Naive thymus-derived CD8-positive, alpha-beta T cell (primary cell): ENCODE data around the gene POU3F1. TPM values are rescaled to one million over a fixed set of nuclear protein-coding genes. Genes with fewer than 3 reads are reported as not detected.

Experiments
- ATAC-seq, 2 donors: fragments of 150-1000 bp; cut with Tn5 transposase in 1 of 2; sonication (Bioruptor Pico), chemical (Tn5 transposase) in 1 of 2; 1 replicate in 1 of 2; 2 replicates in 1 of 2; pipeline ENCODE4 v1.10.0; 2021; ENCODE audit warnings: mild to moderate bottlenecking in 2 of 2, moderate library complexity in 2 of 2
- POLR2A ChIA-PET: fragments of 350-600 bp; sonication (Branson Sonifier 250); formaldehyde crosslinking; loops from one replicate; lab custom pipeline; 2021; ENCODE audit warnings: antibody characterized with exemption; lab: Charles Lee
- DNase-seq, 10 donors: peaks; one replicate each; pipeline versions ENCODE4 v3.0.0 to v3.0.0-alpha.2; 2020 to 2022
- H3K27ac Mint-ChIP-seq, 10 donors: one replicate each; pipeline ENCODE4 v1.8.0; 2020 to 2022; ENCODE audit warnings: mild to moderate bottlenecking in 10 of 10, mixed read lengths in 10 of 10, moderate library complexity in 4 of 10, inconsistent platforms in 1 of 10
- H3K27me3 Mint-ChIP-seq, 5 donors: one replicate each; pipeline ENCODE4 v1.8.0; 2021 to 2022; ENCODE audit warnings: mixed read lengths in 5 of 5
- H3K36me3 Mint-ChIP-seq, 3 donors: one replicate each; pipeline ENCODE4 v1.8.0; 2020 to 2022; ENCODE audit warnings: mixed read lengths in 3 of 3, mild to moderate bottlenecking in 2 of 3, inconsistent platforms in 1 of 3
- H3K4me1 Mint-ChIP-seq, 4 donors: one replicate each; pipeline ENCODE4 v1.8.0; 2021 to 2022; ENCODE audit warnings: mixed read lengths in 4 of 4
- H3K4me3 Mint-ChIP-seq, 10 donors: one replicate each; pipeline ENCODE4 v1.8.0; 2020 to 2022; ENCODE audit warnings: mild to moderate bottlenecking in 10 of 10, mixed read lengths in 10 of 10, moderate library complexity in 6 of 10, inconsistent platforms in 1 of 10
- H3K9me3 Mint-ChIP-seq, 9 donors: one replicate each; pipeline ENCODE4 v1.8.0; 2020 to 2022; ENCODE audit warnings: mixed read lengths in 9 of 9, mild to moderate bottlenecking in 3 of 9, inconsistent platforms in 1 of 9, moderate library complexity in 1 of 9
- polyA plus RNA-seq, 3 donors: library from polyadenylated mRNA; unstranded; fragments of 300-500 nt; fragmentation: Illumina TruSeq; gene quantifications; one replicate each; pipeline ENCODE4 v1.2.3, GENCODE V29; 2021
- total RNA-seq, 8 experiments: library from RNA in 2 of 8; stranded (reverse) in 2 of 8; gene quantifications; one replicate each; pipeline ENCODE4 v1.2.3 and lab custom pipeline; 2021 to 2026

Gene POU3F1
- total and polyA plus RNA-seq, 5 experiments from 2014 or later: 0.08 to 0.38 (median 0.31) TPM; not detected in 2

DNA sequence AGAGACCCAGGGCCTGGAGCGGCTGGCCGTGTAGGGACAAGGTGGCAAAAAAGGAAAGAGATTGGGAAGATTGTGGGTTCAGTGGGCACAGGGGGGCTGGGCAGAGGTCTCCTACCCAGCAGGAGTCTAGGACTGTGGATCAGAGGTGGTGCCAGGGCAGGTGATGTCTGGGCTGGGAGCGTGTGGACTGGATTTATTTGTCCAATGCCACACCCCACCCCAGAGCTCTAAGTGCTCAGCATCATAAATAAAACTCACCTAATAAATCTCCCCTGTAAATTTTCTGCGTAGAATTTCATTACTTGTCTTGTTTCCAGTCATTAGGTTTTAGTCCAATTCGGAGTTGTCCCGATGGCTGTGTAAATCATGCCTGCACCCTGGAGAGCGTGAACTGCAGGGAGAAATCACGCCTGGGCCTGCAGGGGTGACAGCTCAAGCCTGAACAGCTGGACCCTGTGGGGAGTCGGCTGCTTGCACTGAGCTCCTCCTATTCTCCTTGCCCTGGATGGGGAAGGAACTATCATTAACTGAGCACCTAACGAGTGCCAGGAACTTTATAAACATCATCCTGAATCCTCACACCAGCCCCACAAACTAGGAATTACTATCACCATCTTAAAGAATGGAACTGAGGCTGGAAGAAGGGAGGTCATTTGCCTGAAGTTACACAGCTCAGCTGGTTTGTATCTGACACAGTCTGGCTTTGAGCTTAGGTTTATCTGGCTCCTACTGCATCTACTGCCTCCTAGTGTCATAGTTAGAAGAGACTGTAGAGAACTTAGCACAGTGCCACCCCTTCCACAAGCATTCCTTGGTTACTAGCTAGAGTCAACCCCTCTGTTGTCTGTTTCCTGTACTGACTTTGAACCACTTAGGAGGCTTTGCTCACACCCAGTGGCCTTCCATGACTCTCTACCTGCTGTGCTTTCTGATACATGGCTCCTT, 25.0 kb upstream of the POU3F1 start:
- H3K36me3 Mint-ChIP-seq: no peaks in the 10 kb centered on the region
- H3K4me3 Mint-ChIP-seq: no peak overlapping the region
- peak in 1 of 10 donors; percentile 8 for DNase-seq
- H3K27me3 Mint-ChIP-seq: peaks cover 18 to 79% (median 47%) of the 10 kb centered on the region in 5 donors
- peak in 1 of 2 donors; percentile 46 for ATAC-seq
- POLR2A ChIA-PET: no interaction called here
- H3K27ac Mint-ChIP-seq: no peak overlapping the region
- no peaks in the 10 kb centered on the region for H3K9me3 Mint-ChIP-seq
- peaks cover 0 to 3% (median 0%) of the 10 kb centered on the region in 4 donors for H3K4me1 Mint-ChIP-seq

DNA sequence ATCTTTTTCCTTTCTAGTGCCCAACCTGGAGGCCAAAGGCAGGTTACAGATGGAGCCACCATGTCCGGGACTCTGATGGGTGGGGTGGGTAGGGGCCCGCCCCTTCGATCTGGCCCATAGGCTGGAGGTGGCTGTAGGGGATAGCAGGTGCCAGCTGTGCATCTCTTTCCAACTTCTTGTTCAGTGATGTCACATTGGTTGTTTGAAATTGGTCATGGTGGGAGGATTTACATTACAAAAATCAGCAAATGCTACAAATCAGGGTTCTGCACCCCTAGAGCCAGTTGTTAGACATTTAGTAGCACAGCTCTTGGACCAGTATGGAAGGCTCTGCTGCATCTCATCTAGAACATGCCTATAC, 22.4 kb upstream of the POU3F1 start:
- Mint-ChIP-seq H3K4me1 (peaks cover 0 to 3% (median 0%) of the 10 kb centered on the region in 4 donors), H3K4me3 (no peak overlapping the region), H3K27ac (no peak overlapping the region), H3K9me3 (no peaks in the 10 kb centered on the region), H3K27me3 (peaks cover 18 to 68% (median 41%) of the 10 kb centered on the region in 5 donors), H3K36me3 (no peaks in the 10 kb centered on the region)
- DNase-seq (no peak), ATAC-seq (no peak)
- POLR2A ChIA-PET: no interaction called here

DNA sequence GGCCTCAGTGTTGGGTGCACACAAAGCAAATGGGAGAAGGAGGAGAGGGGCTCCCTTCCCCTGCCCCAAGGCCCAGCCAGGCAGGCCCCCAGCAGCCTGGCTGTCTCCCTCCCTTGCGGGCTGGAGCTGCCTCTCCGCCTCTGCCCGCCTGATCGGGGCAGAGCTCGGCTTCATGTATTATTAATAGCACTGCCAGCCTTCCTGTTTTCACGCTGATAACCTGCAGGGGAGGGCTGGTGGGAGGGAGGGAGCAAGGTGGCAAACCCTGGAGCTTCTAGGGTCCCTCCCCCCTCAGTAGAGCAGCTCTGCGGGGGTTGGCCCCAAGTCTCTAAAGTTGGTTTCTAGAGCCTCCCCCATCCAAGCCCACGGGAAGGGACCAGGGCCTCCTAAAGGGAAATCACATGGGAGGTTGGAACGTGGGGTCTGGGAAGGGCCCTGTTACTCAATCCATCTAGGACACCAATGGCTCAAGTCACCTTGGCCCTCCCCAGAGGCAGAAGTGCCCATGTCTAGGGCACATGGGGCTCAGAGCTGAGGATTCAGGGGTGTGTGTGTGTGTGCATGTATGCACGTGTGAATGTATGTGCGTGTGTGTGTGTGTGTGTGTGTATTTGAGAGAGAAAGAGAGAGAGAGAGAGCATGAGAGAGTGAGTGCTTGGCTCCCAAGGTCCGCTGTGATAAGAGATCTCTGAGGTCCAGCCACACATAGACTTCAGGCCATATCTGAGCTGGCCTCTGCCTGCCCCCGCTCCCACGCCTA, 21.8 kb upstream of the POU3F1 start:
- Mint-ChIP-seq H3K4me1 (peaks cover 0 to 3% (median 0%) of the 10 kb centered on the region in 4 donors), H3K27ac (peak overlapping the region in 1 of 10 donors; percentile 40), H3K36me3 (no peaks in the 10 kb centered on the region), H3K27me3 (peaks cover 14 to 63% (median 37%) of the 10 kb centered on the region in 5 donors), H3K9me3 (no peaks in the 10 kb centered on the region), H3K4me3 (no peak overlapping the region)
- POLR2A ChIA-PET: no interaction called here
- DNase-seq (no peak), ATAC-seq (no peak)

GRCh38 chr1:38064197-38064903, 17.8 kb upstream of the POU3F1 start:
- H3K27ac Mint-ChIP-seq: no peak overlapping the region

GRCh38 chr1:38063616-38064015, 17.0 kb upstream of the POU3F1 start:
- H3K36me3 Mint-ChIP-seq: no peaks in the 10 kb centered on the region
- H3K9me3 Mint-ChIP-seq: no peaks in the 10 kb centered on the region
- no peak overlapping the region for H3K27ac Mint-ChIP-seq
- peaks cover 0 to 3% (median 0%) of the 10 kb centered on the region in 4 donors for H3K4me1 Mint-ChIP-seq
- H3K27me3 Mint-ChIP-seq: peaks cover 3 to 36% (median 13%) of the 10 kb centered on the region in 5 donors
- no peak for ATAC-seq
- DNase-seq: no peak
- POLR2A ChIA-PET: no interaction called here
- H3K4me3 Mint-ChIP-seq: no peak overlapping the region

More at GRCh38 chr1:38064197-38064903, 17.8 kb upstream of the POU3F1 start:
- DNase-seq: no peak
- Mint-ChIP-seq H3K4me1 (peaks cover 0 to 3% (median 0%) of the 10 kb centered on the region in 4 donors), H3K4me3 (no peak overlapping the region), H3K27me3 (peaks cover 3 to 41% (median 18%) of the 10 kb centered on the region in 5 donors), H3K9me3 (no peaks in the 10 kb centered on the region), H3K36me3 (no peaks in the 10 kb centered on the region)
- POLR2A ChIA-PET: no interaction called here
- ATAC-seq: no peak

- POLR2A ChIA-PET: no interaction called here
Measured at GRCh38 chr1:38062361-38063288, 16.0 kb upstream of the POU3F1 start.

DNA sequence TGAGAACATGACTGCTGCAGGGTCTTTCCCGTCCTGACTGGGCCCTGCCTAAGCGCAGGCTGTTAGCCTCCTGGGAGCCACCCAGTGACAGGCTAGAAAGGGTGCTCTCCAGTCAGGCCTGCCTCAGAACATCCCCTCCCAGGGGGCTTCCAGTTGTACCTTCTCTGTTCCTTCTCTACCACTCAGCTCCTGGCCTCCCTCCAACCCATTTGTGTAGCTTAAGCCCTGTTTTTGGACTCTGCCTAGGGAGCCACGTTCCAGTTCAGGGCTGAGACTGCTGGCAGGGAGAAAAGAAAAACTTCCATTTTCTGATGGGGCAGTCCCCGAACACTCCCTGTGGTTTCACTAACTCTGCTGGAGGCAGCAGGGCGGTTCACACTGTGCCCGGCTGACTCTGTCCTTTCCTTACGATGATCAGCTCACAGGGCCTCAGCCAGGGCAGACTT, 15.3 kb upstream of the POU3F1 start:
- H3K4me3 Mint-ChIP-seq: no peak overlapping the region
- POLR2A ChIA-PET: no interaction called here
- ATAC-seq (no peak), DNase-seq (no peak)
- H3K4me1 Mint-ChIP-seq: no peaks in the 10 kb centered on the region
- H3K9me3 Mint-ChIP-seq: no peaks in the 10 kb centered on the region
- peaks cover 3 to 26% (median 9%) of the 10 kb centered on the region in 5 donors for H3K27me3 Mint-ChIP-seq
- H3K36me3 Mint-ChIP-seq: no peaks in the 10 kb centered on the region
- H3K27ac Mint-ChIP-seq: no peak overlapping the region

More at GRCh38 chr1:38062361-38063288, 16.0 kb upstream of the POU3F1 start:
- no peaks in the 10 kb centered on the region for H3K36me3 Mint-ChIP-seq
- no peaks in the 10 kb centered on the region for H3K9me3 Mint-ChIP-seq
- no peak overlapping the region for H3K4me3 Mint-ChIP-seq
- DNase-seq (no peak), ATAC-seq (no peak)
- H3K4me1 Mint-ChIP-seq: no peaks in the 10 kb centered on the region
- H3K27me3 Mint-ChIP-seq: peaks cover 3 to 32% (median 10%) of the 10 kb centered on the region in 5 donors
- H3K27ac Mint-ChIP-seq: no peak overlapping the region

DNA sequence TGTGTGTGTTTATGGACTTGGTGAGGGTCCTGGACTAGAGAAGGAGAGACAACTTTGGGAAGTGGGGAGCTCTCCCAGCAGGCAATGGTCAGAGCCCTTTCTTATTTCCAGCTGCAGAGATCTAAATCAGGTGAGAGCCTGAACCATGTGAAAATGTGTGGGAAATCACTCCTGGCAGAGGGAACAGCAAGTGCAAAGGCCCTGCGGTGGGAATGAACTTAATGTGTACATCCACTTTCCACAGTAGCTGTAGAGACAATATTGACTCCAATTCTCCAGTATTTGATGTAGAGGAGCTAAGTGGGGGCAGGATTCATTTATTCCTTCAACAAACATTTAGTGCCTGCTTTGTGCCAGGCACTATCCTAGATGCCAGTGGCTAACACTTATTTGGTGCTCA, 14.7 kb upstream of the POU3F1 start:
- no peaks in the 10 kb centered on the region for H3K36me3 Mint-ChIP-seq
- H3K4me1 Mint-ChIP-seq: no peaks in the 10 kb centered on the region
- H3K27ac Mint-ChIP-seq: no peak overlapping the region
- no peak for DNase-seq
- no peak for ATAC-seq
- no peaks in the 10 kb centered on the region for H3K9me3 Mint-ChIP-seq
- POLR2A ChIA-PET: no interaction called here
- H3K27me3 Mint-ChIP-seq: peaks cover 2 to 26% (median 9%) of the 10 kb centered on the region in 5 donors
- H3K4me3 Mint-ChIP-seq: no peak overlapping the region

DNA sequence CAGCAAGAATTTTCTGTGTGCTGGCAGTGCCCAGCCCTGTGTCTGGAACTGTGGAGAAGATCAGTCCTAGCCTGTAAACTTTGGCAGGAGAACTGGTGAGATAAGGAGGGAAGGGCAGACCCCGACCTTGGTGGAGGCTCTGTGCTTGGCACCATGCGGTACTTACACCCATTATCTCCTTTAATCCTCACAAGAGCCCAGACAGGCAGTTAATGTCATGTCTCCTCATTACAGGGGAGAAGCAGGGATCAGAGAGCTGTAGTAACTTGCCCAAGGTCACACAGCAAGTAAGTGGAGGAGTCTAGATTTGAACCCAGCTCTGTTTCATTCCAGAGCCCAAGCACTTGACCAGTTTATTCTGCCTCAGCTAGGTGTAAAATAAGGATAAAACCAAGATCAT, 13.9 kb upstream of the POU3F1 start:
- Mint-ChIP-seq H3K4me3 (no peak overlapping the region), H3K36me3 (no peaks in the 10 kb centered on the region), H3K4me1 (no peaks in the 10 kb centered on the region), H3K27me3 (peaks cover 1 to 28% (median 8%) of the 10 kb centered on the region in 5 donors), H3K9me3 (no peaks in the 10 kb centered on the region), H3K27ac (no peak overlapping the region)
- no peak for ATAC-seq
- POLR2A ChIA-PET: no interaction called here
- no peak for DNase-seq

- Mint-ChIP-seq H3K27me3 (peaks cover 0 to 36% (median 12%) of the 10 kb centered on the region in 5 donors), H3K27ac (peak overlapping the region in 1 of 10 donors; percentile 27), H3K4me1 (no peaks in the 10 kb centered on the region), H3K36me3 (no peaks in the 10 kb centered on the region), H3K9me3 (no peaks in the 10 kb centered on the region), H3K4me3 (no peak overlapping the region)
- ATAC-seq (no peak), DNase-seq (no peak)
- POLR2A ChIA-PET: interaction anchor here (0.6 kb wide), 1 partner anchor 573 kb away, joined by 6 read pairs; no protein-coding TSS in a partner anchor
Measured at GRCh38 chr1:38059635-38060250, 13.2 kb upstream of the POU3F1 start.

GRCh38 chr1:38055965-38056364, 9.4 kb upstream of the POU3F1 start:
- no peak overlapping the region for H3K4me3 Mint-ChIP-seq
- H3K4me1 Mint-ChIP-seq: peaks cover 0 to 13% (median 7%) of the 10 kb centered on the region in 4 donors
- no peak overlapping the region for H3K27ac Mint-ChIP-seq
- no peaks in the 10 kb centered on the region for H3K9me3 Mint-ChIP-seq
- H3K36me3 Mint-ChIP-seq: no peaks in the 10 kb centered on the region
- POLR2A ChIA-PET: no interaction called here
- peaks cover 2 to 28% (median 17%) of the 10 kb centered on the region in 5 donors for H3K27me3 Mint-ChIP-seq
- ATAC-seq: no peak
- DNase-seq: no peak
